Activated naive CD8-positive, alpha-beta T cell treated with anti-CD3 and anti-CD28 coated beads for 36 hours (primary cell): ENCODE results near the gene CAMK2B. TPM values are rescaled to one million over a fixed set of nuclear protein-coding genes. Genes with fewer than 3 reads are reported as not detected.

ENCODE experiments used
- DNase-seq: peaks from one replicate; pipeline ENCODE4 v3.0.0; 2021
- H3K27ac Mint-ChIP-seq: one replicate; pipeline ENCODE4 v1.8.0; 2022; ENCODE audit warnings: mild to moderate bottlenecking, moderate library complexity, mixed read lengths
- H3K27me3 Mint-ChIP-seq: one replicate; pipeline ENCODE4 v1.8.0; 2022; ENCODE audit warnings: mild to moderate bottlenecking, mixed read lengths
- H3K36me3 Mint-ChIP-seq: one replicate; pipeline ENCODE4 v1.8.0; 2021; ENCODE audit warnings: mild to moderate bottlenecking, mixed read lengths
- H3K4me1 Mint-ChIP-seq: one replicate; pipeline ENCODE4 v1.8.0; 2021; ENCODE audit warnings: mixed read lengths
- H3K4me3 Mint-ChIP-seq: one replicate; pipeline ENCODE4 v1.8.0; 2022; ENCODE audit warnings: mild to moderate bottlenecking, moderate library complexity, mixed read lengths
- H3K9me3 Mint-ChIP-seq: one replicate; pipeline ENCODE4 v1.8.0; 2022; ENCODE audit warnings: mixed read lengths
- total RNA-seq, 2 experiments: library from RNA; stranded (reverse); gene quantifications; one replicate each; pipeline ENCODE4 v1.2.3, GENCODE V29; 2021

Gene CAMK2B
- total RNA-seq, 2 experiments from 2014 or later, result 0.62 to 0.97 TPM

- no peak overlapping the region for H3K4me3 Mint-ChIP-seq
- no peak for DNase-seq
- H3K4me1 Mint-ChIP-seq, result no peaks in the 10 kb centered on the region
- H3K27ac Mint-ChIP-seq, result no peak overlapping the region
- H3K36me3 Mint-ChIP-seq, result no peaks in the 10 kb centered on the region
- H3K27me3 Mint-ChIP-seq, result peaks cover 4% of the 10 kb centered on the region
- no peaks in the 10 kb centered on the region for H3K9me3 Mint-ChIP-seq
Observed at GRCh38 chr7:44288811-44289340, 36.5 kb downstream of the CAMK2B start.

GRCh38 chr7:44288381-44288685 lies 37.1 kb downstream of the CAMK2B start:
- no peaks in the 10 kb centered on the region for H3K4me1 Mint-ChIP-seq
- no peak for DNase-seq
- H3K27me3 Mint-ChIP-seq, result peaks cover 4% of the 10 kb centered on the region
- H3K4me3 Mint-ChIP-seq, result no peak overlapping the region
- H3K36me3 Mint-ChIP-seq, result no peaks in the 10 kb centered on the region
- H3K27ac Mint-ChIP-seq, result no peak overlapping the region
- no peaks in the 10 kb centered on the region for H3K9me3 Mint-ChIP-seq

GRCh38 chr7:44287488-44288380 lies 37.7 kb downstream of the CAMK2B start:
- H3K4me1 Mint-ChIP-seq, result no peaks in the 10 kb centered on the region
- H3K36me3 Mint-ChIP-seq, result no peaks in the 10 kb centered on the region
- H3K27me3 Mint-ChIP-seq, result peaks cover 4% of the 10 kb centered on the region
- no peaks in the 10 kb centered on the region for H3K9me3 Mint-ChIP-seq
- DNase-seq, result no peak
- no peak overlapping the region for H3K4me3 Mint-ChIP-seq
- H3K27ac Mint-ChIP-seq, result no peak overlapping the region

- Mint-ChIP-seq H3K9me3 (no peaks in the 10 kb centered on the region), H3K27ac (no peak overlapping the region), H3K36me3 (no peaks in the 10 kb centered on the region), H3K4me1 (no peaks in the 10 kb centered on the region), H3K27me3 (peaks cover 4% of the 10 kb centered on the region), H3K4me3 (no peak overlapping the region)
- no peak for DNase-seq
Observed at GRCh38 chr7:44286618-44287487, 38.5 kb downstream of the CAMK2B start.

- H3K9me3 Mint-ChIP-seq, result no peaks in the 10 kb centered on the region
- no peaks in the 10 kb centered on the region for H3K36me3 Mint-ChIP-seq
- no peak overlapping the region for H3K27ac Mint-ChIP-seq
- no peak overlapping the region for H3K4me3 Mint-ChIP-seq
- no peak for DNase-seq
- no peaks in the 10 kb centered on the region for H3K4me1 Mint-ChIP-seq
- H3K27me3 Mint-ChIP-seq, result no peaks in the 10 kb centered on the region
Observed at GRCh38 chr7:44286182-44286617, 39.2 kb downstream of the CAMK2B start.

- H3K27ac Mint-ChIP-seq, result no peak overlapping the region
- no peak for DNase-seq
- H3K27me3 Mint-ChIP-seq, result no peaks in the 10 kb centered on the region
- H3K4me1 Mint-ChIP-seq, result no peaks in the 10 kb centered on the region
- no peak overlapping the region for H3K4me3 Mint-ChIP-seq
- H3K9me3 Mint-ChIP-seq, result no peaks in the 10 kb centered on the region
- H3K36me3 Mint-ChIP-seq, result no peaks in the 10 kb centered on the region
Observed at GRCh38 chr7:44285561-44285960, 39.8 kb downstream of the CAMK2B start.

GRCh38 chr7:44284881-44285541 lies 40.4 kb downstream of the CAMK2B start:
- no peak overlapping the region for H3K4me3 Mint-ChIP-seq
- H3K9me3 Mint-ChIP-seq, result no peaks in the 10 kb centered on the region
- H3K27me3 Mint-ChIP-seq, result no peaks in the 10 kb centered on the region
- DNase-seq, result no peak
- no peaks in the 10 kb centered on the region for H3K4me1 Mint-ChIP-seq
- no peaks in the 10 kb centered on the region for H3K36me3 Mint-ChIP-seq
- no peak overlapping the region for H3K27ac Mint-ChIP-seq

GRCh38 chr7:44284216-44284615 lies 41.2 kb downstream of the CAMK2B start:
- H3K4me3 Mint-ChIP-seq, result no peak overlapping the region

GRCh38 chr7:44283381-44284211 lies 41.8 kb downstream of the CAMK2B start:
- Mint-ChIP-seq H3K4me3 (no peak overlapping the region), H3K36me3 (no peaks in the 10 kb centered on the region), H3K4me1 (no peaks in the 10 kb centered on the region), H3K27ac (no peak overlapping the region), H3K9me3 (no peaks in the 10 kb centered on the region), H3K27me3 (no peaks in the 10 kb centered on the region)
- no peak for DNase-seq

More at GRCh38 chr7:44284216-44284615, 41.2 kb downstream of the CAMK2B start:
- no peaks in the 10 kb centered on the region for H3K4me1 Mint-ChIP-seq
- H3K36me3 Mint-ChIP-seq, result no peaks in the 10 kb centered on the region
- H3K27ac Mint-ChIP-seq, result no peak overlapping the region
- no peaks in the 10 kb centered on the region for H3K9me3 Mint-ChIP-seq
- no peaks in the 10 kb centered on the region for H3K27me3 Mint-ChIP-seq
- no peak for DNase-seq

GRCh38 chr7:44282601-44283171 lies 42.7 kb downstream of the CAMK2B start:
- H3K4me1 Mint-ChIP-seq, result no peaks in the 10 kb centered on the region
- no peaks in the 10 kb centered on the region for H3K36me3 Mint-ChIP-seq
- no peaks in the 10 kb centered on the region for H3K27me3 Mint-ChIP-seq
- peak overlapping the region; percentile 29 for H3K27ac Mint-ChIP-seq
- DNase-seq, result no peak
- H3K4me3 Mint-ChIP-seq, result no peak overlapping the region
- H3K9me3 Mint-ChIP-seq, result no peaks in the 10 kb centered on the region

GRCh38 chr7:44281811-44282600 lies 43.4 kb downstream of the CAMK2B start:
- no peaks in the 10 kb centered on the region for H3K9me3 Mint-ChIP-seq
- DNase-seq, result no peak
- no peak overlapping the region for H3K27ac Mint-ChIP-seq

GRCh38 chr7:44280993-44281721 lies 44.2 kb downstream of the CAMK2B start:
- Mint-ChIP-seq H3K36me3 (no peaks in the 10 kb centered on the region), H3K9me3 (no peaks in the 10 kb centered on the region), H3K27ac (no peak overlapping the region), H3K4me3 (no peak overlapping the region), H3K27me3 (no peaks in the 10 kb centered on the region), H3K4me1 (no peaks in the 10 kb centered on the region)
- DNase-seq, result no peak

More at GRCh38 chr7:44281811-44282600, 43.4 kb downstream of the CAMK2B start:
- Mint-ChIP-seq H3K27me3 (no peaks in the 10 kb centered on the region), H3K36me3 (no peaks in the 10 kb centered on the region), H3K4me3 (no peak overlapping the region), H3K4me1 (no peaks in the 10 kb centered on the region)

GRCh38 chr7:44280636-44280992 lies 44.8 kb downstream of the CAMK2B start:
- DNase-seq, result no peak

More at GRCh38 chr7:44280636-44280992, 44.8 kb downstream of the CAMK2B start:
- Mint-ChIP-seq H3K27ac (no peak overlapping the region), H3K27me3 (no peaks in the 10 kb centered on the region), H3K36me3 (no peaks in the 10 kb centered on the region), H3K4me3 (no peak overlapping the region), H3K4me1 (no peaks in the 10 kb centered on the region), H3K9me3 (no peaks in the 10 kb centered on the region)
